ENCODE data around the gene PLEKHN1. TPM values are rescaled to one million over a fixed set of nuclear protein-coding genes. Genes with fewer than 3 reads are reported as not detected.

The PLEKHN1 gene
- total and polyA plus RNA-seq, 4 experiments from 2014 or later, result 0.50 to 2.9 (median 2.2) TPM; not detected in 1

- intact Hi-C loops (cut with micrococcal nuclease), result loop anchor here (2.0 to 5.0 kb wide), 2 partner anchors 38 to 53 kb away; partner anchors contain the start of genes ISG15 and SAMD11
- peak overlapping the region in 3 of 7 donors; percentile 73 to 75 (median 74) for H3K27ac Mint-ChIP-seq
- peak in 1 of 5 donors; percentile 45 for DNase-seq
Observed at GRCh38 chr1:959731-960362, 6.4 kb upstream of the PLEKHN1 start.

GRCh38 chr1:960363-961131, 5.7 kb upstream of the PLEKHN1 start, which contains the start of gene KLHL17:
Gene KLHL17, plus strand, starts transcription at chr1:960584. Its CDS starts 110 bp downstream, at chr1:960694.
- Histone ChIP-seq H3K27ac (ENCODE audit: low read depth, low read length) (peak within 1 kb of the TSS; percentile 65), H3K36me3 (ENCODE audit: insufficient read depth, low read length) (peaks cover 13% of the 10 kb centered on the region), H3K27me3 (ENCODE audit: insufficient read depth, low read length) (no peaks in the 10 kb centered on the region), H3K4me1 (ENCODE audit: insufficient read depth, low read length) (peaks cover 25% of the 10 kb centered on the region), H3K9me3 (ENCODE audit: control insufficient read depth in 1 of 2, low read length in 2 of 2) (no peaks in the 10 kb centered on the region), H3K4me3 (ENCODE audit: low read length in 2 of 2) (peak within 1 kb of the TSS in 1 of 2 donors; percentile 83)
- DNase-seq, result peak; percentile 66 to 78 (median 73)
- ChIA-PET POLR2A (ENCODE audit: partially characterized antibody) (no interaction called here), CTCF (ENCODE audit: partially characterized antibody) (no interaction called here)
- Mint-ChIP-seq H3K27me3 (no peaks in the 10 kb centered on the region), H3K4me3 (peak within 1 kb of the TSS; percentile 80 to 91 (median 86)), H3K36me3 (peaks cover 0 to 16% of the 10 kb centered on the region in 2 donors), H3K4me1 (peaks cover 7 to 29% (median 15%) of the 10 kb centered on the region in 4 donors), H3K9me3 (no peaks in the 10 kb centered on the region), H3K27ac (peak within 1 kb of the TSS in 6 of 7 donors; percentile 35 to 77 (median 74))
- intact Hi-C loops (cut with micrococcal nuclease), result no loop called here

More at GRCh38 chr1:959731-960362, 6.4 kb upstream of the PLEKHN1 start:
- CTCF ChIA-PET (ENCODE audit: partially characterized antibody), result interaction anchor here (1.2 to 1.5 kb wide), 2 partner anchors 54 to 91 kb away, joined by 4 to 7 read pairs; no protein-coding TSS in a partner anchor
- Histone ChIP-seq H3K4me3 (ENCODE audit: low read length in 2 of 2) (peak overlapping the region in 1 of 2 donors; percentile 83), H3K9me3 (ENCODE audit: control insufficient read depth in 1 of 2, low read length in 2 of 2) (no peaks in the 10 kb centered on the region), H3K27ac (ENCODE audit: low read depth, low read length) (peak overlapping the region; percentile 65), H3K36me3 (ENCODE audit: insufficient read depth, low read length) (peaks cover 20% of the 10 kb centered on the region), H3K27me3 (ENCODE audit: insufficient read depth, low read length) (no peaks in the 10 kb centered on the region), H3K4me1 (ENCODE audit: insufficient read depth, low read length) (peaks cover 23% of the 10 kb centered on the region)
- peak overlapping the region; percentile 80 to 91 (median 86) for H3K4me3 Mint-ChIP-seq
- POLR2A ChIA-PET (ENCODE audit: partially characterized antibody), result interaction anchor here (0.6 to 1.8 kb wide), 4 partner anchors 8 to 109 kb away, joined by 3 to 9 read pairs (median 3); partner anchors contain the start of gene ISG15
- H3K9me3 Mint-ChIP-seq, result no peaks in the 10 kb centered on the region
- H3K4me1 Mint-ChIP-seq, result peaks cover 7 to 34% (median 18%) of the 10 kb centered on the region in 4 donors
- H3K27me3 Mint-ChIP-seq, result no peaks in the 10 kb centered on the region
- H3K36me3 Mint-ChIP-seq, result peaks cover 6 to 23% of the 10 kb centered on the region in 2 donors

- Mint-ChIP-seq H3K4me1 (peaks cover 7 to 29% (median 18%) of the 10 kb centered on the region in 4 donors), H3K4me3 (peak overlapping the region; percentile 20 to 80 (median 68)), H3K36me3 (peaks cover 0 to 12% of the 10 kb centered on the region in 2 donors), H3K9me3 (no peaks in the 10 kb centered on the region), H3K27me3 (no peaks in the 10 kb centered on the region), H3K27ac (peak overlapping the region in 1 of 7 donors; percentile 25)
- DNase-seq, result no peak
- Histone ChIP-seq H3K27ac (ENCODE audit: low read depth, low read length) (no peak overlapping the region), H3K36me3 (ENCODE audit: insufficient read depth, low read length) (peaks cover 7% of the 10 kb centered on the region), H3K4me1 (ENCODE audit: insufficient read depth, low read length) (peaks cover 31% of the 10 kb centered on the region), H3K4me3 (ENCODE audit: low read length in 2 of 2) (no peak overlapping the region), H3K27me3 (ENCODE audit: insufficient read depth, low read length) (no peaks in the 10 kb centered on the region), H3K9me3 (ENCODE audit: control insufficient read depth in 1 of 2, low read length in 2 of 2) (no peaks in the 10 kb centered on the region)
- ChIA-PET CTCF (ENCODE audit: partially characterized antibody) (no interaction called here), POLR2A (ENCODE audit: partially characterized antibody) (no interaction called here)
- intact Hi-C loops (cut with micrococcal nuclease), result no loop called here
Observed at GRCh38 chr1:961132-961669, 5.1 kb upstream of the PLEKHN1 start.

- no peak for DNase-seq
- H3K27me3 Mint-ChIP-seq, result no peaks in the 10 kb centered on the region
- ChIA-PET CTCF (ENCODE audit: partially characterized antibody) (no interaction called here), POLR2A (ENCODE audit: partially characterized antibody) (interaction anchor here (0.8 kb wide), 1 partner anchor 22 kb away, joined by 3 read pairs; no protein-coding TSS in a partner anchor)
- no peak overlapping the region for H3K27ac ChIP-seq (ENCODE audit: low read depth, low read length)
- no peaks in the 10 kb centered on the region for H3K36me3 ChIP-seq (ENCODE audit: insufficient read depth, low read length)
- peaks cover 4 to 22% (median 12%) of the 10 kb centered on the region in 4 donors for H3K4me1 Mint-ChIP-seq
- H3K9me3 Mint-ChIP-seq, result no peaks in the 10 kb centered on the region
- H3K4me3 Mint-ChIP-seq, result peak overlapping the region in 5 of 8 donors; percentile 41 to 82 (median 77)
- peak overlapping the region in 1 of 7 donors; percentile 13 for H3K27ac Mint-ChIP-seq
- H3K27me3 ChIP-seq (ENCODE audit: insufficient read depth, low read length), result no peaks in the 10 kb centered on the region
- no peaks in the 10 kb centered on the region for H3K9me3 ChIP-seq (ENCODE audit: control insufficient read depth in 1 of 2, low read length in 2 of 2)
- H3K4me1 ChIP-seq (ENCODE audit: insufficient read depth, low read length), result peaks cover 36% of the 10 kb centered on the region
- H3K36me3 Mint-ChIP-seq, result peaks cover 0 to 7% of the 10 kb centered on the region in 2 donors
- intact Hi-C loops (cut with micrococcal nuclease), result no loop called here
- H3K4me3 ChIP-seq (ENCODE audit: low read length in 2 of 2), result no peak overlapping the region
Observed at GRCh38 chr1:962381-963300, 3.6 kb upstream of the PLEKHN1 start.

GRCh38 chr1:963301-963651, 3.0 kb upstream of the PLEKHN1 start:
- CTCF ChIA-PET (ENCODE audit: partially characterized antibody), result no interaction called here
- no peaks in the 10 kb centered on the region for H3K27me3 Mint-ChIP-seq
- H3K4me1 ChIP-seq (ENCODE audit: insufficient read depth, low read length), result peaks cover 29% of the 10 kb centered on the region

GRCh38 chr1:963746-964525, 2.3 kb upstream of the PLEKHN1 start:
- H3K27me3 ChIP-seq (ENCODE audit: insufficient read depth, low read length), result no peaks in the 10 kb centered on the region
- DNase-seq, result peak in 1 of 5 donors; percentile 19
- H3K27me3 Mint-ChIP-seq, result no peaks in the 10 kb centered on the region
- H3K4me3 ChIP-seq (ENCODE audit: low read length in 2 of 2), result no peak overlapping the region
- H3K9me3 Mint-ChIP-seq, result no peaks in the 10 kb centered on the region
- ChIA-PET POLR2A (ENCODE audit: partially characterized antibody) (no interaction called here), CTCF (ENCODE audit: partially characterized antibody) (no interaction called here)
- intact Hi-C loops (cut with micrococcal nuclease), result no loop called here
- H3K36me3 Mint-ChIP-seq, result peaks cover 0 to 2% of the 10 kb centered on the region in 2 donors
- H3K4me1 Mint-ChIP-seq, result peaks cover 0 to 11% (median 4%) of the 10 kb centered on the region in 4 donors
- H3K27ac ChIP-seq (ENCODE audit: low read depth, low read length), result no peak overlapping the region
- no peak overlapping the region for H3K27ac Mint-ChIP-seq
- no peaks in the 10 kb centered on the region for H3K36me3 ChIP-seq (ENCODE audit: insufficient read depth, low read length)
- peaks cover 25% of the 10 kb centered on the region for H3K4me1 ChIP-seq (ENCODE audit: insufficient read depth, low read length)
- peak overlapping the region in 1 of 8 donors; percentile 2 for H3K4me3 Mint-ChIP-seq
- no peaks in the 10 kb centered on the region for H3K9me3 ChIP-seq (ENCODE audit: control insufficient read depth in 1 of 2, low read length in 2 of 2)

More at GRCh38 chr1:963301-963651, 3.0 kb upstream of the PLEKHN1 start:
- no peak overlapping the region for H3K4me3 ChIP-seq (ENCODE audit: low read length in 2 of 2)
- Mint-ChIP-seq H3K9me3 (no peaks in the 10 kb centered on the region), H3K27ac (no peak overlapping the region), H3K4me1 (peaks cover 2 to 18% (median 8%) of the 10 kb centered on the region in 4 donors), H3K4me3 (peak overlapping the region in 2 of 8 donors; percentile 20 to 42), H3K36me3 (peaks cover 0 to 5% of the 10 kb centered on the region in 2 donors)
- no peaks in the 10 kb centered on the region for H3K9me3 ChIP-seq (ENCODE audit: control insufficient read depth in 1 of 2, low read length in 2 of 2)
- H3K27ac ChIP-seq (ENCODE audit: low read depth, low read length), result no peak overlapping the region
- H3K27me3 ChIP-seq (ENCODE audit: insufficient read depth, low read length), result no peaks in the 10 kb centered on the region
- DNase-seq, result no peak
- intact Hi-C loops (cut with micrococcal nuclease), result no loop called here
- POLR2A ChIA-PET (ENCODE audit: partially characterized antibody), result no interaction called here
- no peaks in the 10 kb centered on the region for H3K36me3 ChIP-seq (ENCODE audit: insufficient read depth, low read length)

Data from CD4-positive, alpha-beta memory T cell (primary cell).